ENCODE data around the gene PIKFYVE.
"Not testable (repeated sequence)": the region's sequence is repeated elsewhere in the genome, so short reads cannot be mapped to it uniquely, and the experiment has no call there.

PIKFYVE gene

DNA sequence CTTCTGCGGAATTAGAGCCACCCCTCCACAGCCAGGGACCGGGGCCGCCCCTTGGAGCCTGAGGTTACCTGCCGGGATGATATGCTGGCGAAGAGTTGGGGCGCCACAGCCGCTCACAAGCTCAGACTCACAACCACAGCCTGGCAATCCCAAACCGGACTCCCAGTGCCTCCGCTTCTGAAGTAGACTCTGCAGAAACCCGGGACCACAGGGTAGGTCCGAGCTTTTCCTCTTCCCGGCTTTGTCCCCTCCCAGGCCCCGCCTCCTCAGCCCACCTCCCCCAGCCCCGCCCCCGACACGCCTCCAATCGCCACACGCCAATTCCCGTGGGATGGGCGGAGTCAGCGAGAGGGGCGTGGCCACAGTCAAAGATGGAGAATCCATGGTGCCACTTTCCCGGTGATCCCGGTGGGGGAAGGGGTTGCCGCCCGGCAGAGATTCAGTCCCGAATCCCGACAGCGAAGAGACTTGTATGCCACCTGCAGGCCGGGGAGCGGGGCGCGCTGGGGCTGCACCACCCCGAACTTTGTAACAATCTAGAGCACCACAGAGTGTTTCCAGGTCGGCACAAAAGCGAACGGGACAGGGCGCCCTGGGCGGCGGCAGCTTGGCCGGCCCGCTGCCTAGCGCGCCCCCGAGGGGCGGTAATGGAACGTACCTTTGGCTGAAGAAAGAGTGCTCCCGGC is 11.0 kb upstream of the PIKFYVE start, which contains the start of gene IDH1:
TSS of gene IDH1 (minus strand) at position 201 of the 686 bp plus-strand sequence. CDS start 3,520 bp downstream, outside the sequence.
- DNase-seq, result peak; percentile 97

DNA sequence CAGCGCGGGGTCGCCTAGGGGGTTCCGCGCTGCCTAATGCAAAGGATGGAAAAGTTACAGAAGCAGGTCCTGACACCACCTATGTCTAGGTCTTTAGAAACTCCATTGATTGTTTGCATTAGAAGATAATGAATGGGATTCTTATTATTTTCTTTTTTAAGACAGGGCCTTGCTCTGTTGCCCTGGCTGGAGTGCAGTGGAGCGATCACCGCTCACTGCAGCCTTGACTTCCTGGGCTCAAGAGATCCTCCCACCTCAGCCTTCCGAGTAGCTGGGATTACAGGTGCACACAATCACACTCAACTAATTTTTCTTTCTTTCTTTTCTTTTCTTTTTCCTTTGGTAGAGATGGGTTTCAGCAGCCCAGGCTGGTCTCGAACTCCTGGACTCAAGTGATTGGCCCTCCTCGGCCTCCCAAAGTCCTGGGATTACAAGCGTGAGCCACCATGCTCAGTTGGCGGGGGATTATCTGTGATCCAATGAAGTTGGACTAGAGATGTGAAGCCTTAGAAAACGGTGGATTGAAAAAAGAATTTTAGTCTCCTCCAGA is 10.4 kb upstream of the PIKFYVE start:
- DNase-seq, result no peak

DNA sequence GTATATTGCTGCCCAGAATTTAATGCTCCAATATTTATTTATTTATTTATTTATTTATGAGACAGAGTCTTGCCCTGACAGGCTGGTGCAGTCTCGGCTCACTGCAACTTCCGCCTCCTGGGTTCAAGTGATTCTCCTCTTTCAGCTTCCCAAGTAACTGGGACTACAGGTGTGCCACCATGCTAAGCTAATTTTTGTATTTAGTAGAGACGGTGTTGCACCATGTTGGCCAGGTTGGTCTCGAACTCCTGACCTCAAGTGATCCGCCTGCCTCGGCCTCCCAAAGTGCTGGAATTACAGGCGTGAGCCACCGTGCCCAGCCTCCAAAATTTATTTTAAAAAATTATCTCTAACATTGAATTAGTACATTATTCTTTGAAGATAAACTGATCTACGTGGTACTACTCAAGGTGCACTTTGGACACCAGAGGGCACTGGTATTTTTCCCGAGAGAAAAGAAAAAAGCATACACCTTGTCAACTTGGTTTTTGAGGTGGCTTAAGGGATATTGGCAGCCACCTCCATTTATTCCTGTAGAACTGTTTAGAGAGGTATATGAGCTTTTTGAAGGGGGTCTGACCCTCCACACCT is 9.8 kb upstream of the PIKFYVE start:
- DNase-seq, result no peak

DNA sequence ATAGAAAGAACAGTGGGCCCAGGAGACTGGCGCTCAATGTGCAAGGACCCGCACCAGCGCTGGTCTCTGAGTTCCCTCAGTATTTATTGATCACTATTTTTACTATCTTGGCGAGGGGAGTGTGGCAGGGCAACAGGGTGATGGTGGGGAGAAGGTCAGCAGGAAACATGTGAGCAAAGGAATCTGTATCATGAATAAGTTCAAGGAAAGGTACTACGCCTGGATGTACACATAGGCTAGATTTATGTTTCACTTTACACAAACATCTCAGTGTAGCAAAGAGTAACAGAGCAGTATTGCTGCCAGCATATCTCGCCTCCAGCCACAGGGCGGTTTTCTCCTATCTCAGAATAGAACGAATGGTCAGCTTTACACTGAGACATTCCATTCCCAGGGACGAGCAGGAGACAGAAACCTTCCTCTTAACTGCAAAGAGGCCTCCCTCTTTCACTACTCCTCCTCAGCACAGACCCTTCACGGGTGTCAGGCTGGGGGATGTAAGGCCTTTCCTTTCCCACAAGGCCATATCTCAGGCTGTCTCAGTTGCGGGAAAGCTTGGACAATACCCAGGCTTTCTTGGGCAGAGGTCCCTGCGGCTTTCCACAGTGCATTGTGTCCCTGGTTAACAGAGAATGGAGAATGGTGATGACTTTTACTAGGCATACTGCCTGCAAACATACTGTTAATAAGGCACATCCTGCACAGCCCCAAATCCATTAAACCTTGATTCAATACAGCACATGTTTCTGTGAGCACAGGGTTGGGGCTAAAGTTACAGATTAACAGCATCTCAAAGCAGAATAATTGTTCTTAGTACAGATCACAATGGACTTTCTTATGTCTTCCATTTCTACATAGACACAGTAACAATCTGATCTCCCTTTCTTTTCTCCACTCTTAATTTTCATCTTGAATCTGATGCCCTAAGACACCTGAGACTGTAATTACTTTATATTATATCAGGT is 8.9 kb upstream of the PIKFYVE start:
- not testable (repeated sequence) for DNase-seq

DNA sequence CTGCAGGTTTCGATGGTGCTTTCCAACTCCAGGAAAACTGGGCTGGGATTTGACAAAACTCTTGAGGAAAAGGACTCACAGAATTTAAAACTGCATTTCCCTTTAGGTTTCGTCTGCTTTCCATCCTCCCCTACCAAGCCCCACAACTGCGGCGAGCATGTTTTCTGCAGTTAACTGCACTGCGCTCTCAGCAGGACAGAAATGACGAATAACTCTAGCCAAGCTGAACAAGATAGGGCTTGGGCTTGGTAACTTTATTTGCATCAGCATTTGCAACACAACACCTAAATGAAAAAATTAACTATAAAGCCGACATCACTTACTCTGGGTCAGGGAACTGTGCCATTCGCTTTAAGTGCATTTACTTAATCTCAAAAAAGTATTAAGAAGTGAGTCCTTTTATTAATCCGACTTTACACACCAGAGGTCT is 669 bp upstream of the PIKFYVE start:
- peak; percentile 55 for DNase-seq

DNA sequence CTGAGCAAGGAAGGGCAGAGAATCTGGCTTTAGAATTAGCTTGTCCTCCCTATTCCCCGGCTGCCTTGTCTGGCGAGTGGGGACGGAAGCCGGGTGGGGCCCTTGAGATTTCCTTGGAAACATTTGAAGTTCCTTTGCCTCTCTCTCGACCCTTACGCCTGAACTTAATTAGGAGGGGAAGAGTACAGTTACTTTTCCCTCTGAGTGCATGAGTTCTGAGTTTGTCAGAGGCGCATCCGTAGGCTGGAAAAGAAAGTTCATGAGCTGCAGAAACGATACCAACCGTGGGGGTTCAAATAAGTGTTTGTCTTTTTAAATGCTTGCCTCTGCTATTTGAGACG is 468 bp downstream of the PIKFYVE start:
- peak; percentile 4 for DNase-seq

DNA sequence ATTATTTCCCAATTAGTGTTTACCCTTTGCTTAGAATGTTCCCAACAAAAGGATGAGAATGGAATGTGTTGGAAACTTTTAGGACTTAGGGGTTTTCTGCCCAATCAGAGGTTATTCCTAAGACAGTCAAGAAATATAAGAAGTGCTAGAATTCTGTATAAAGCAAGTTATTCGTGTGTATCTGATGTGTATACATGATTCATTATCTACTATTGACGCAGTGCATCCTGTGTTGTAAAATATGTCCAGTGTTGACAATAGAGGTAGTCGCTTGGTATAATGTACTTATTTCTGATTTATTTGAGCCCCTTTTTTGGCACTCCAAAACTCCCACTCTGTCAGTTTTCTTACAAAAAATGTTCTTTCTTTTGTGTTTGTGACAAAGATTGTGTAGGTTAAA is 881 bp downstream of the PIKFYVE start:
- no peak for DNase-seq

DNA sequence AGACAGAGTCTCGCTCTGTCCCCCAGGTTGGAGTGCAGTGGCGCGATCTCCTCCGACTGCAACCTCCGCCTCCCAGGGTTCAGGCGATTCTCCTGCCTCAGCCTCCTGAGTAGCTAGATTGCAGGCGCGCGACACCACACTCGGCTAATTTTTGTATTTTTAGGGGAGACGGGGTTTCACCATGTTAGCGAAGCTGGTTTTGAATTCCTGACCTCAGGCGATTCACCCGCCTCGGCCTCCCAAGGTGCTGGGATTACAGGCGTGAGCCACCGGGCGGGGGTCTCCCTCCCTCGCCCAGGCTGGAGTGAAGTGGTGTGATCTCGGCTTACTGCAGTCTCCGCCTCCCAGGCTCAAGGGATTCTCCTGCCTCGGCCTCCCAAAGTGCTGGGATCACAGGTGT is 1.5 kb downstream of the PIKFYVE start:
- not testable (repeated sequence) for DNase-seq

DNA sequence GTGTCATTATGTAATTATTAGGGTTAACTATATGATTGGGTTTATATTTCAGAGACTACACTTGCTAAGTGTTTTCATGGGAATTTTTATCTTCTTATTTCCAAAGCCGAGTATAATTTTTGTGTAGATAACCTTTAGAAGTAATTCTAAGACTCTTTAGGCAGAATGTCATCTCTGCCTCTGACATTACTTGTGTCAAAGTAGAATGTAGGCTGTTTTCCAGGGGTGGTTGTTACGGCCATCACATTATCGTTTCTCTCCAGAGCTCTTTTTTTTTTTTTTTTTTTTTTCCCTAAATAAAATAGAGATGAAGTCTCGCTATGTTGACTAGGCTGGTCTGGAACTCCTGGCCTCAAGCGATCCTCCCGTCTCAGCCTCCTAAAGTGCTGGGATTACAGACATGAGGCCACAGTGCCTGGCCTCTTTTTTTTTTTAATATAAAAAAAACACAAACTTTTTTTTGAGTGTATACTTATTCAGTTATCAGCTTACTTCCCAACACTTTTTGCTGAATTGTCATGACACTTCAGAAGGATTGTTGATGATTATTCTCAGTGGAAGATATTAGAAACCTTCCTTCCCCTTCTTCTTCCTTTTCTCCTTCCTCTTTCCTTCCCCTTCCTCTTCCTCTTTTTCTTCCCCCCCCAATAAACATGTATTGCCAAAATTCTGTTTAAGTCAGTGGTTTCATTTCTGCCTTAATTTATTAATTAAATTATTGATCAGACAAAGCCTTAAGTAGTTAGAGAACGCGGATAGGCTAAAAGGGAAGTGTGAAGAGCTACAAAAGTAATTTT is 2.3 kb downstream of the PIKFYVE start:
- no peak for DNase-seq

DNA sequence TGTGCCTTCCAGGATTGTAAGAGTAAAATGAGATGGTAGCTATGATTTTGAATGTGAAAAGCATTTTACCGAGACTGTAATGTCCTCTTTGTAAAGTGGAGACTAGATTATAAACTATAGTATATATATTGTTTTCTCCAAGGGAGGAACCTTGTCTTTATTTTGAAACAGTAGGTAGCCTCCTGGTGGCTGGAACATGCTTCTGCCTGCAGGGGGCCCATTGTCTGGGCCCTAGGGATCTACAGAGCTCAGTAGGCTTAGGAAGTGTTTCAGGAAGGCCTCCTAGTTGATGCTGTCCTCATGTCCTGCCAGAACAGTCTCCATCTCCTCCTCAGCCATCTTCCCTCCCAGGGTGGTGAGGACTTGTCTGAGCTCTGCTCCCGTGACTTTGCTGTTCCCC is 3.0 kb downstream of the PIKFYVE start:
- DNase-seq, result no peak

DNA sequence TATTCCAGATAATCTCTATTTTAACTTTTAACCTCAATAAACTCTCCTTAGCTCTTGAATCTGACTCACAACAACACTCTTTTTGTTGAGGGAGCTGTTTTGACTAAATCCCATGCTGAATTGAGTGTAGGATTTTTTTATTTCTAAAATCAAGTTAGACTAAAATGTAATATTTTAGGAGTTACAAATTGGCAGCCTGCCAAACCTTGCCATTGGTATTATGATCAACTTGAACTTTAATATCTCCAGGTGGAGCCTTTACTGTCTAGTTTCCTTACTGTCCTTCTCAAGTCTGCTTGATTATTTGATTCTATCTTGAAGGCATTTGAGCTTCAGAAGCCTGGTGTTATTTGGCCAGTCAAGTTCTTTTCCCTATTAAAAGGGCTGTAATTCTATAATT is 8.7 kb downstream of the PIKFYVE start:
- no peak for DNase-seq

DNA sequence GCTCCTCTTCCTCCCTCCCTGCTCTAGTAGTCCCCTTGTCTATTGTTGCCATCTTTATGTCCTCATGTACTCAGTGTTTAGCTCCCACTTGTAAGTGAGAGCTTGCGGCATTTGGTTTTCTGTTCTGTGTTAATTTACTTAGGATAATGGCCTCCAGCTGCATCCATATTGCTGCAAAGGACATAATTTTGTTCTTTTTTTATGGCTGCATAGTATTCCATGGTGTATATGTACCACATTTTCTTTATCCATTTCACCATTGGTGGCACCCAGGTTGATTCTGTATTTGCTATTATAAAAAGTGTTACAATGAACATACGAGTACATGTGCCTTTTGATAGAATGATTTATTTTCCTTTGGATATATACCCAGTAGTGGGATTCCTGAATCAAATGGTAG is 12.5 kb downstream of the PIKFYVE start:
- no peak for DNase-seq

DNA sequence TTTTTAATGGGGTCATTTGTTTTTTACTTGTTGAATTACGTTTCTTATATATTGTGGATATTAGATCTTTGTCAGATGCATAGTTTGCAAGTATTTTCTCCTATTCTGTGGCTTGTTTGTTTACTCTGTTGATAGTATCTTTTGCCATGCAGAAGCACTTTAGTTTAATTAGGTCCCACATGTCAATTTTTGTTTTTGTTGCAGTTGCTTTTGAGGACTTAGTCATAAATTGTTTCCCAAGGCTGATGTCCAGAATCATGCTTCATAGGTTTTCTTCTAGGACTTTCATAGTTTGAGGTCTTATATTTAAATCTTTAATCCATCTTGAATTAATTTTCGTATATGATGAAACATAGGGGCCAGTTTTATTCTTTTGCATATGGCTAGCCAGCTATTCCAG is 13.2 kb downstream of the PIKFYVE start:
- DNase-seq, result no peak

DNA sequence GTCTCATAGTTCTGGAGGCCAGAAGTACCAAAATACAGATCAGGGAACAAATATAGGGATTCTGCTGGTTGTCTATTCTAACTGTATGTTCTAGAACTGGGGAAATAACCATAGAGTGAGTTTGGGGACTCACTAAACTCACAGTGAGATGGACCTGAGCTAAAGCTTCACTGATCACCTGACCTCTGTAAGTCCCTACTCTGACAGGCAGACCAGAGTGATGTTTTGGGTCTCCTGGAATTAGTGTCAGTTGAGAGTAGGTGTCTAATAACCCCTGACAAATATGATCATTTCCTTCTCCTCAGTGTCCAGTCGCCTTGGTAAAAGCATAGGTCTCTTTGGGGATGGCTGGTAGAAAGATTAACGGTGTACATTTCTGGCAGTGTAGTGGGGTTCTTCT is 14.2 kb downstream of the PIKFYVE start:
- no peak for DNase-seq

DNA sequence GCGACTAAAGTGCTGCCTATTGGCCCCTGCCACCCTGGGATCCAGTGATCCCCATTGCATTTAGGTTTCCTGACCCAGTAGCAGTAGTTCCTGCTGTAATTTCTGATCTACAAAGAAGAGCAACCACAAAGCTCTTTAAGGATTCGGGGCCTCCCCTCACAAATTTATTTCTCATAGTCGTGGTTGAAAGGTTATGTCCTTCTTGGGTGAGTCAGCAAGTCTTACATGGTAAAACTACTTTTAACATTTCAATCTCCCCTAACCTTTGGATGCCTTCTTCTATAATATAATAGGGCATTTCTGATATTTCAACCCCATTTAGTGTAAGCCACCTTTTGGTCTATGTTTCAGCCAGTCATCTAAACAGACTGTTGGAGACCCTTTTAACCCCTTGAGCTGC is 14.9 kb downstream of the PIKFYVE start:
- no peak for DNase-seq

DNA sequence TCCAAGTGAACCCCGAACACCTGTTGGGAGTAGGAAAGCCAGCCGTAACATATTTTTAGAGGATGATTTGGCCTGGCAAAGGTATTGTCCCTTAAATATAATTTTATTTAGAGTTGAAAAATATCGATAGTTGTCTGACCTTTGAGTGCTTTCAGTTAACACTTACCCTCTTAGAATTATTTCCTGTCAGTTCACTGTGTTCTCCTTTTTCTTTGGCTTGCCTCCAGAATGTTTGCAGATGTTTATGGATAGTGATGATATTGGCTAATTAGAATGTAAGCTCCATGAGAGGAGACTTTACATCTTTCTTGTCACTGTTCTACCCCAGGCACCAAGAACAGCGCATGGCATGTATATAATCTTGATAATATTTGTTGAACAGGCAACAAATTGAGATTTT is 19.8 kb downstream of the PIKFYVE start:
- no peak for DNase-seq

DNA sequence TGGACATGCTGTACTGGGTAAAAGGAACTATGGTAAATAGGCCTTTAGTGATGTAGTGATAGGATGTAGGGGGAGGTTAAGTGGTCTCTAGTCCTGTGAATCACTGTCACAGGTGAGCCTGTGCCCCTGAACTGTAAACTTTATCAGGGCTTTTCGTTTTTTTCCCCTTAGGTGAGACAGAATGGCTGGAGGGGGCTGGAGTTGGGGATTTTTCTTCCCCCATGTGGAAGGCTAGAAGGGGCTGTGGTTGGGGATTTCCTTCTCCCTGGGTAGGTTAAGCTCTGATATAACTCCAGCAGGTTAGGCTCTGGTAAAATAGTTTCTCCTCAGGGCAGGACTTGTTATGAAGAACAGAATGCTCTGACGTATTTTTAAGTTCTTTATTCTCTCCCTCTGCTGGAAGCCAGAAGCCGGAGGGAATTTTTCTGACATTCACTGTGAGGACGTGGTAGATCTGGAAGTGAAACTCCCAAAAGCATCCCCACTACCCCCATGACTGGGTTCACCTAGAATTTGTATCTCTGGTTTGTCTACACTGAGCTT is 28.5 kb downstream of the PIKFYVE start:
- DNase-seq, result no peak

DNA sequence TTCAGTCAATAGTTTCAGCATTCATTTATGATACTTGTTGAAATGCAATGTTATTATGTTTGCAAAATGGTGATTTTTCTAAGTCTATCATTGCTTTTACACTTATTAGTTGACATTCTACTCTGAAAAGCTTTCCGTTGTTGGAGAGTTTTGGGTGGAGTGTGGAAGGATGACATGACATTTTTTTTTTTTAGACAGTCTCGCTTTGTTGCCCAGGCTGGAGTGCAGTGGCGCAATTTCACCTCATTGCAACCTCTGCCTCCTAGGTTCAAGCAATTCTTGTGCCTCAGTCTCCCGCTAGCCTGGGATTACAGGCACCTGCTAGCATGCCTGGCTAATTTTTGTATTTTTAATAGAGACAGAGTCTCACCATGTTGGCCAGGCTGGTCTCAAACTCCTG is 29.8 kb downstream of the PIKFYVE start:
- no peak for DNase-seq

DNA sequence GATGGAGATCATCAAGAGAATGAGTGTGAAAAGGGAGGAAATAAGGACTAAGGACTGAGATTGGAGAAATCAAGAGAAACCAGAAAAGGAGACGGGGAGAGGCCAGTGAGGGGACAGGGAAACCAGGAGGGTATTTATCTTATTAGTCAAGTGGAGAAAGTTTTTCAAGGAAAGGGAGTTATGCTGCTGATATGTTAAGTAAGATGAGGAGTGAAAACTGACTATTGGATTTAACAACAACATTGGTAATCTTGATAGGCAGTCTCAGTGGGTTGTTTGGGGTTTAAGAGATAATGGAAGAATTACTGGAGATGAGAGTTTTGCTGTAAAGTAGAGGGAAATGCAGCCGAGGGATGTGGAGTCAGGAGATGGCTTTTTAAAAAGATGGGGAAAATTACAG is 30.6 kb downstream of the PIKFYVE start:
- no peak for DNase-seq

DNA sequence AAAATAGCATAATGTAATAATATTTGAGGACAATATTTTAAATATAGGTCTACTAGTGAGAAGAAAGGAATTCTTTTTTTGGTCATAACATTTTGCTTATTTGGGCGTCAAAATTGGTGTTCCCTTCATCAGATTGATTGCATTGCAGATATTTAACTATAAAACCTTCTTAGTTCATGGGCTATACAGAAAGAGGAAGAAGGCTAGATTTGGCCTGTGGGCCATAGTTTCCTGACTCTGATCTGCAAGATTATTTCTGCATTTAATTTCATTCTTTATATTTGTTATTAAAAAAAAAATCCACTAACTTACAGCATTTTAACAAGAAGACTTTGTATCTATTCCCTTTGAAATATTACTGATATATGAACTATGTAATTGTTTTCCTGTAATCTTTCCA is 31.9 kb downstream of the PIKFYVE start:
- no peak for DNase-seq

DNA sequence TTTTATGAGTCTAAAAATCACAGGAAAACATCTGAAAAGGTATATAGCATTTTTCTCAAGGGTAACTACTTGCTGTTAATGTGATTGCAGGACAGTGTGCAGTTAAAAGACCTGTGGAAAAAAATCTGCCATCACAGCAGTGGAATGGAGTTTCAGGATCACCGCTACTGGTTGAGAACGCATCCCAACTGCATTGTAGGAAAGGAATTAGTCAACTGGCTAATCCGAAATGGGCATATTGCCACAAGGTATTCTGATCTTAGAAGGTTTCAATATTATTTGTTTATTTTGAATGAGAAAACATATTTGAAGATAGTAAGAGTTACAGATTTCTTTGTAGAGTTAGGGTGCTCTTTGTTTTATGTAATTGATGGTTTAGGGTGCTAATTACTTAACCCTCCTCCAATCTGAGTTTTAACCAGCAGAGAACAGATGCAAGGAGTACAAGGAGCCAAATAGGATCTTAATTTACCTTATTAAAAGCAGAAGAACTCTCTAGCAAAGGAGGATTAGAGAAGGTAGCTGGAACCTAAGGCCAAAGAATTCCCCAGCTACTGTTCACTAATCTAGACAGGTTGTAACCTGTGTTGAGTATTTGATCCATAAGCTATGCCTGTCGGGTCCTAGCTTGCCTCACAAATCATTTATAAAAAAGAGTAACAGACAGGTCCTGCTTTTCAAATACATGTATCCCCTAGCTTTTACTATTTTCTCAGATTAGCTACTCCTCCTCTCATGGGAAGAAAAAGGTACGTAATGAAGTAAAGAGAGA is 35.0 kb downstream of the PIKFYVE start:
- no peak for DNase-seq

DNA sequence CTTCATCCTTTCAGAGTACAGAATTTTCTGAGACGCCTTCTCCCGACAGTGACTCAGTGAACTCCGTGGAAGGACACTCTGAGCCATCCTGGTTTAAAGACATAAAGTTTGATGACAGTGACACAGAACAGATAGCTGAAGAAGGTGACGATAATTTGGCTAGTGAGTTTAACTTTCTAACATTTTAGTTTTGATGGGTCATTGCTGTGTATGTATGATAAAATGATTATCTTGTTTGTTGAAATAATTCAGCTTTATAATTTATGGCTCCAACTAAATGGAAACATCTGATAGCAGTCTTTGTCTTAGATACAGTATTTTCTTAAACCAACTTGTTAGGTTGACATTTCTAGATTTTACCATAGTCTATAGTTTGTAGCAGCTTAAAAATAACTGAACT is 38.1 kb downstream of the PIKFYVE start:
- DNase-seq, result no peak

Measured in CD4-positive, alpha-beta T cell treated with Interleukin-6 for 4 hours (primary cell).